ENCODE measurements around the gene TMOD2. TPM values are rescaled to one million over a fixed set of nuclear protein-coding genes. Genes with fewer than 3 reads are reported as not detected.

Gene TMOD2
- polyA plus RNA-seq, 3 donors: 5.8 to 12.7 (median 6.2) TPM

GRCh38 chr15:51736751-51737521, 14.5 kb upstream of the TMOD2 start:
- Mint-ChIP-seq H3K36me3 (peaks cover 22 to 32% of the 10 kb centered on the region in 2 donors), H3K4me3 (peak overlapping the region; percentile 87 to 95), H3K4me1 (peaks cover 57% of the 10 kb centered on the region), H3K27ac (peak overlapping the region; percentile 64 to 91 (median 82)), H3K27me3 (ENCODE audit: low read depth in 3 of 3) (peaks cover 0 to 4% (median 2%) of the 10 kb centered on the region in 3 donors), H3K9me3 (no peaks in the 10 kb centered on the region)
- Histone ChIP-seq H3K9me3 (replicated peaks in 1 of 2; ENCODE audit: control insufficient read depth in 1 of 2, insufficient read depth in 1 of 2, low read length in 2 of 2) (no peaks in the 10 kb centered on the region), H3K4me2 (replicated peaks; ENCODE audit: extremely low read depth, low read length, poor library complexity, severe bottlenecking) (peak overlapping the region; percentile 91), H3K79me2 (ENCODE audit: insufficient read depth, low read length) (peaks cover 51% of the 10 kb centered on the region), H3K27ac (ENCODE audit: low read depth in 1 of 2, low read length in 2 of 2) (peak overlapping the region in 1 of 2 donors; percentile 73), H3K27me3 (ENCODE audit: control insufficient read depth in 2 of 2, insufficient read depth in 2 of 2, low read length in 2 of 2) (no peaks in the 10 kb centered on the region), H2AFZ (ENCODE audit: insufficient read depth, low read depth, low read length, poor library complexity, severe bottlenecking) (peak overlapping the region; percentile 87), H3K36me3 (replicated peaks in 1 of 2; ENCODE audit: control insufficient read depth in 1 of 2, insufficient read depth in 2 of 2, low read length in 2 of 2) (no peaks in the 10 kb centered on the region), H3K9ac (ENCODE audit: insufficient read depth, low read length, poor library complexity, severe bottlenecking) (peak overlapping the region; percentile 73), H3K4me3 (replicated peaks in 1 of 3; ENCODE audit: low read depth in 2 of 3, low read length in 3 of 3) (peak overlapping the region; percentile 78 to 88 (median 78)), H4K20me1 (ENCODE audit: insufficient read depth, low read length) (no peaks in the 10 kb centered on the region), H3K4me1 (ENCODE audit: control insufficient read depth in 1 of 2, insufficient read depth in 2 of 2, low read length in 2 of 2) (peaks cover 48 to 57% of the 10 kb centered on the region in 2 donors)
- TF ChIP-seq CTCF (IDR thresholded peaks at IDR 0.05): no peak
- DNase-seq: peak in 1 of 3 donors; percentile 41
- WGBS (ENCODE audit: insufficient coverage): 0% methylated on average over 49 of the region's 69 CpGs
- intact Hi-C loops (cut with micrococcal nuclease): loop anchor here in 1 of 2 donors (10.0 kb wide), 1 partner anchor 112 kb away; the partner anchor contains the start of gene DMXL2

- H3K36me3 Mint-ChIP-seq: peaks cover 19 to 25% of the 10 kb centered on the region in 2 donors
- no peaks in the 10 kb centered on the region for H3K27me3 ChIP-seq (ENCODE audit: control insufficient read depth in 2 of 2, insufficient read depth in 2 of 2, low read length in 2 of 2)
- H3K4me3 ChIP-seq (replicated peaks in 1 of 3; ENCODE audit: low read depth in 2 of 3, low read length in 3 of 3): peak within 1 kb of the TSS; percentile 78 to 88 (median 78)
- peaks cover 0 to 6% (median 2%) of the 10 kb centered on the region in 3 donors for H3K27me3 Mint-ChIP-seq (ENCODE audit: low read depth in 3 of 3)
- H3K4me1 Mint-ChIP-seq: peaks cover 49% of the 10 kb centered on the region
- no peaks in the 10 kb centered on the region for H3K36me3 ChIP-seq (replicated peaks in 1 of 2; ENCODE audit: control insufficient read depth in 1 of 2, insufficient read depth in 2 of 2, low read length in 2 of 2)
- H3K27ac Mint-ChIP-seq: peak within 1 kb of the TSS; percentile 64 to 91 (median 86)
- no peaks in the 10 kb centered on the region for H4K20me1 ChIP-seq (ENCODE audit: insufficient read depth, low read length)
- H3K9ac ChIP-seq (ENCODE audit: insufficient read depth, low read length, poor library complexity, severe bottlenecking): peak within 1 kb of the TSS; percentile 73
- H3K9me3 ChIP-seq (replicated peaks in 1 of 2; ENCODE audit: control insufficient read depth in 1 of 2, insufficient read depth in 1 of 2, low read length in 2 of 2): no peaks in the 10 kb centered on the region
- DNase-seq: peak; percentile 35 to 60 (median 52)
- H3K4me3 Mint-ChIP-seq: peak within 1 kb of the TSS; percentile 87 to 95
- H3K4me1 ChIP-seq (ENCODE audit: control insufficient read depth in 1 of 2, insufficient read depth in 2 of 2, low read length in 2 of 2): peaks cover 40 to 49% of the 10 kb centered on the region in 2 donors
- H3K79me2 ChIP-seq (ENCODE audit: insufficient read depth, low read length): peaks cover 45% of the 10 kb centered on the region
- intact Hi-C loops (cut with micrococcal nuclease): loop anchor here in 1 of 2 donors (10.0 kb wide), 1 partner anchor 113 kb away; the partner anchor contains the start of gene DMXL2
- peak within 1 kb of the TSS; percentile 87 for H2AFZ ChIP-seq (ENCODE audit: insufficient read depth, low read depth, low read length, poor library complexity, severe bottlenecking)
- peak within 1 kb of the TSS; percentile 64 to 73 for H3K27ac ChIP-seq (ENCODE audit: low read depth in 1 of 2, low read length in 2 of 2)
- H3K4me2 ChIP-seq (replicated peaks; ENCODE audit: extremely low read depth, low read length, poor library complexity, severe bottlenecking): peak within 1 kb of the TSS; percentile 91
- TF ChIP-seq CTCF (IDR thresholded peaks at IDR 0.05): no peak
- WGBS (ENCODE audit: insufficient coverage): under 1% methylated on average over 65 of the region's 67 CpGs
- H3K9me3 Mint-ChIP-seq: no peaks in the 10 kb centered on the region
These were observed 13.7 kb upstream of the TMOD2 start, which contains the start of gene LYSMD2 for GRCh38 chr15:51737522-51738305. LYSMD2 (minus strand) TSS chr15:51737655; CDS start chr15:51737622, 33 bp downstream.

All from CD14-positive monocyte (primary cell).